ENCODE results near the gene BEST3. TPM values are rescaled to one million over a fixed set of nuclear protein-coding genes. Genes with fewer than 3 reads are reported as not detected.
"Not testable (repeated sequence)": the region's sequence is repeated elsewhere in the genome, so short reads cannot be mapped to it uniquely, and the experiment has no call there.

The BEST3 gene
- total RNA-seq, 1 donor from 2014 or later, result not detected

- intact Hi-C loops (cut with DNase I), result no loop called here
- ATAC-seq, result peak; percentile 56
- peak; percentile 64 for DNase-seq (ENCODE audit: low spot score)
These were observed 10.4 kb downstream of the BEST3 start for GRCh38 chr12:69688471-69689427.

GRCh38 chr12:69688021-69688420 lies 11.1 kb downstream of the BEST3 start:
- intact Hi-C loops (cut with DNase I), result no loop called here
- ATAC-seq (no peak), DNase-seq (ENCODE audit: low spot score) (no peak)

- intact Hi-C loops (cut with DNase I), result no loop called here
- DNase-seq (ENCODE audit: low spot score) (no peak), ATAC-seq (no peak)
These were observed 11.7 kb downstream of the BEST3 start for GRCh38 chr12:69687390-69687789.

GRCh38 chr12:69686731-69687130 lies 12.4 kb downstream of the BEST3 start:
- DNase-seq (ENCODE audit: low spot score) (no peak), ATAC-seq (no peak)
- intact Hi-C loops (cut with DNase I), result no loop called here

GRCh38 chr12:69685810-69686209 lies 13.3 kb downstream of the BEST3 start:
- DNase-seq (ENCODE audit: low spot score), result no peak
- ATAC-seq, result peak; percentile 90
- intact Hi-C loops (cut with DNase I), result no loop called here

- intact Hi-C loops (cut with DNase I), result no loop called here
- ATAC-seq (peak; percentile 50), DNase-seq (ENCODE audit: low spot score) (no peak)
These were observed 14.6 kb downstream of the BEST3 start for GRCh38 chr12:69684466-69684865.

GRCh38 chr12:69682110-69682755 lies 16.9 kb downstream of the BEST3 start:
- no peak for DNase-seq (ENCODE audit: low spot score)
- intact Hi-C loops (cut with DNase I), result no loop called here
- ATAC-seq, result peak; percentile 8

GRCh38 chr12:69679119-69679518 lies 20.0 kb downstream of the BEST3 start:
- no peak for ATAC-seq
- no peak for DNase-seq (ENCODE audit: low spot score)
- intact Hi-C loops (cut with DNase I), result no loop called here

GRCh38 chr12:69676257-69677012 lies 22.7 kb downstream of the BEST3 start:
- DNase-seq (ENCODE audit: low spot score) (no peak), ATAC-seq (no peak)
- intact Hi-C loops (cut with DNase I), result no loop called here

- ATAC-seq (no peak), DNase-seq (ENCODE audit: low spot score) (no peak)
- intact Hi-C loops (cut with DNase I), result no loop called here
These were observed 26.9 kb downstream of the BEST3 start for GRCh38 chr12:69672195-69672594.

GRCh38 chr12:69671597-69671996 lies 27.5 kb downstream of the BEST3 start:
- intact Hi-C loops (cut with DNase I), result no loop called here
- ATAC-seq, result no peak
- DNase-seq (ENCODE audit: low spot score), result no peak

- no peak for DNase-seq (ENCODE audit: low spot score)
- ATAC-seq, result no peak
- intact Hi-C loops (cut with DNase I), result no loop called here
These were observed 32.3 kb downstream of the BEST3 start for GRCh38 chr12:69666798-69667197.

- ATAC-seq, result peak; percentile 65
- intact Hi-C loops (cut with DNase I); DNase-seq (ENCODE audit: low spot score): not testable (repeated sequence)
These were observed 34.1 kb downstream of the BEST3 start for GRCh38 chr12:69664930-69665377.

GRCh38 chr12:69663726-69664125 lies 35.4 kb downstream of the BEST3 start:
- ATAC-seq (no peak), DNase-seq (ENCODE audit: low spot score) (no peak)
- intact Hi-C loops (cut with DNase I), result no loop called here

- ATAC-seq (no peak), DNase-seq (ENCODE audit: low spot score) (no peak)
- intact Hi-C loops (cut with DNase I), result no loop called here
These were observed 36.3 kb downstream of the BEST3 start for GRCh38 chr12:69662764-69663163.

GRCh38 chr12:69661386-69661785 lies 37.7 kb downstream of the BEST3 start:
- ATAC-seq, result no peak

GRCh38 chr12:69660164-69660863 lies 38.8 kb downstream of the BEST3 start:
- ATAC-seq (no peak), DNase-seq (ENCODE audit: low spot score) (no peak)
- intact Hi-C loops (cut with DNase I), result no loop called here

More at GRCh38 chr12:69661386-69661785, 37.7 kb downstream of the BEST3 start:
- intact Hi-C loops (cut with DNase I), result no loop called here
- no peak for DNase-seq (ENCODE audit: low spot score)

GRCh38 chr12:69658203-69658602 lies 40.9 kb downstream of the BEST3 start:
- ATAC-seq, result no peak
- no peak for DNase-seq (ENCODE audit: low spot score)
- intact Hi-C loops (cut with DNase I), result no loop called here

Data from sciatic nerve (tissue), 2 donors.